NCI-H1436 treated with DMSO at 0.1 percent for 48 hours (cell line): Measurements from ENCODE around the gene PKP2.

ENCODE experiments used
- DNase-seq: peaks from one replicate; lab custom pipeline; 2025; lab: John Stamatoyannopoulos, UW

Gene PKP2

DNA sequence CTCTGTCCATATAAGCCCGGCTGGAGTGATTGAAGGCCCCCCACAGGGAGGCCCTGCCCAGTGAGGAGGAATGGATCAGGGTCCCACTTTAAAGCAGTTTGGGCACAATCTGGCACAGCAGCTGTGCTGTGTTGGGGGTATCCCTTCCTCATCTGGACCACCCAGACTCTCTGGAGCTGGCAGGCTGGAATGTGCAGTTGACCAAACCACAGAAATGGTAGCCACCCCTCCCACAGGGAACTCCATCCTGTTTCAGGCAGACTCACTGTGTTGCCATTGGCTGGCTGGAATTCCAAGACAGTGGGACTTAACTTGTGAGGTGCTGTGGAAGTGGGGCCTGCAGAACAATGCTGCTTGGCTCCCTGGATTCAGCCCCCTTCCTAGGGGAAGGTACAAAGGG is 87.4 kb downstream of the PKP2 start:
- no peak for DNase-seq

- no peak for DNase-seq
These were observed 92.3 kb downstream of the PKP2 start for GRCh38 chr12:32804301-32804700.

DNA sequence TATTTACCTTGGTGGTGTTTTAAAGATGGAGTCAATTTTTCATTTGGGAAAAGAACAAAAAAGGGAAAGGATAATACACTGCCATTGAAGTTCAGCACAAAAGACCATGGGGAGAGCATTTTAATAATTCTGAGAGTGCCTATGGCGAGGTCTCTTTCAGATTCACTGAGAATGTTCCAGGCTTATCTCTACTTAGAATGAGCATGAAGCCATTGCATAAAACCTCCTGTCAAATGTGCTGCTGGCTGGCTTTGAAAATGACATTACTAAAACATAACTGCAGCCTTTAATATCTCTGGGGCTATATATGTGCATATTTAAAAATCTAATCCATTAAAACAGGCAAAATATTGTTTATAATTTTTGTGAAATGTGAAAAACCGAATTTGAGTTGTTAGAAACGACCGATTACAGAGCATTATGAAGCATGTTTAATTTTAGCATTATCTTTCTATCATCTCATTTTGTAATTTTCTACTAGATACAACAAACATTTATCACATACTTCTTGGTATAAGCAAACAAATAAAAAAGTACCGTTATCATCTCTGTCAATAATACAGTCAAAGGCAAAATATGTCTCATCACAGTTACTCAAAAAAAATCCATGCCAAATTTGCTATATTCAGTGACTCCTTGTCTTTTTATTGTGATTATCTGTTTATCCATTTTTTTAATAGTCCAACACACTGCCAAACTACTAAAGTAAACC is 95.2 kb downstream of the PKP2 start:
- DNase-seq, result no peak

GRCh38 chr12:32794281-32794680 is 102.3 kb downstream of the PKP2 start:
- no peak for DNase-seq

DNA sequence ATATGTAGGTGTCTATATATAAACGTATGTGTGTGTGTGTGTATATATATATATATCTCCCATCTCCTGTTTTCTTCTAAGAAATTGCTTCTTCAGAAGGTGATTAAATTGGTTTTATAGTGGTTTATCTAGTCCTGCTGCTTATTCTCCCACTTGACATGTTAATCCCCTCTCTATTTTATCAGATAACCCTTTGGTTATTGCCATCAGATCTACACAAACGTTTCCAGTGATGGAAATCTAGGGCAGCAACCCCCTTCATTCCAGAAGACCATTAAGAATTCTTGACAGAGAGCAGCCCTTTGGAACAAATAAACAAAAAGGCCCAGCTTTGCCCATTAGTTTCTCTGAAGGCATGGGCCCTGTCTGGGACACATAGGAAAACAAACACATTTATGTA is 106.7 kb downstream of the PKP2 start:
- no peak for DNase-seq

GRCh38 chr12:32789446-32789845 is 107.1 kb downstream of the PKP2 start:
- no peak for DNase-seq

GRCh38 chr12:32788405-32788804 is 108.2 kb downstream of the PKP2 start:
- no peak for DNase-seq

- DNase-seq, result no peak
These were observed 111.0 kb downstream of the PKP2 start for GRCh38 chr12:32785557-32785956.

DNA sequence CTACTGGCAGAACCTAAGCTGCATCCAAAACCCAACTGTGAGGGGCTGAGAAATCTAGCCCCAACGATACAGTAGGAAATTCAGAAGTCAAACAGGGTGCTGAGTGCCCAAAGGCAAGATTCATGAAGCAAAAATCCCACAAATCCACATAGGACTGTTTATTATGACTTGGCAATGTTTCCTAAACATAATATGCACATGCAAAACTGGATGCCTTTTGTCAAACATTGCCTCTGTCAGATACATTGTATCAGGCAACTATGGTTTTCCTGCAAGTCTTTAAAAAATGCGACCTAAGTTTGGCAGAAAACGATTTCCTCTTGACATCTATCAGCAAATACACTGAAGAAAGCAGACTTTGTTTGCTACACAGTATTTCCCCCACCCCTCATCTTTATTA is 113.5 kb downstream of the PKP2 start:
- no peak for DNase-seq

- no peak for DNase-seq
These were observed 116.5 kb downstream of the PKP2 start for GRCh38 chr12:32780071-32780470.

GRCh38 chr12:32777691-32778175 is 118.8 kb downstream of the PKP2 start:
- no peak for DNase-seq

DNA sequence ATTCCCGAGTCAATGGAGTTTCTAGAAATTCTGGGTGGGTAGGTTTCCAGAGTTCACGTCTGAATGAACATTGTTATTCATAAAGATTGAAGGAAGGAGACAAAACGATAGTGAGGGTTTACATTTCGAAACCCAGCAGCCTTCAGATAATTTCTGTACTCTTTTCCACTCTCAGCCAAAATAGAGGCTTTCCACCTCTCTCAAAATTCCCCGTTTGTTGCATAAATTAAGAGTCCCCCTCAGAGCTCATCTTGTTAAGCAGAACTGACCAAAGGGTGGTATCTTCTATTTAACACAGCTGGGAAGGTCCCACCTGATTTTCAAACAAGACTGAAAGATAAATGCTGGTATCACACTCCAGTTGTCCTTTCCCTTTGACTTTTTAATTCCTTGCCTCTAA is 119.4 kb downstream of the PKP2 start:
- DNase-seq, result no peak

GRCh38 chr12:32776258-32776657 is 120.3 kb downstream of the PKP2 start:
- DNase-seq, result no peak

DNA sequence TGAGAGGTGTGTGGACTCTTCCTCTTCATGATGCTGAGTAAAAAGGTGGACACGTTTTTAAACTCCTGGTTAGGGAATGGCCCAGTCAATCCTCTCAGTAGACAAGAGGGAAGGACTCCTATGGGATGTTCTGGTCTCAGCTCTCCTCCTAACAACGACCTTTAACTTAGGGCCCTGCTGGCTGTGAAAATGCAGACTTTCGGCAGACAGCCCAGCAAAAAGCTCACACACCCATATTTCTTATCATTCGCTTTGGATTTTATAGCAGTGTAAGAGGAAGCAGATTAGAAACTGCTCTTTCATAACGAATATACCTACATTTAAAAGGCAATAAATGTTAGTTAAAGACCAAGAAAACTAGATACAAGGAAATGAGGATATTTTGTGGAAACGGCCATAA is 122.9 kb downstream of the PKP2 start:
- DNase-seq, result no peak

DNA sequence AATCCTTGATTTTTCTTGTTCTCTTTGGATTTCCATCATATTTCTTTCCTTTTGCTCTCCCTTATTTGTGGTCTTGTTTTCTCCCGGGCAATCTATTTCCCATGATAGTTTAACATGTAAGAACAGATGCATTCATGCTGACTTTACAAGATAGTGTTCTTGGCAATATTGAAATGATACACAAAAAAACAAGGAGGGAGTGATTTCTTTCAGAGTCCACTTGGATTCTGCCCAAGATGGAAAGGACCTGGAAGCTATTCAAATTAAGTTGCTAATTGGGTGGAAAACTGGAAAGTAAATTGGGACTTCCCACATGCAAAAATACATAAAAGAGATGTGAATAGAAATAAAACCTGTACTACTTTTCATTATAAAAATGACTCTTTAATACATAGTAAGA is 126.4 kb downstream of the PKP2 start:
- no peak for DNase-seq

GRCh38 chr12:32768518-32768917 is 128.1 kb downstream of the PKP2 start:
- DNase-seq, result no peak

- no peak for DNase-seq
These were observed 130.7 kb downstream of the PKP2 start for GRCh38 chr12:32765906-32766305.

DNA sequence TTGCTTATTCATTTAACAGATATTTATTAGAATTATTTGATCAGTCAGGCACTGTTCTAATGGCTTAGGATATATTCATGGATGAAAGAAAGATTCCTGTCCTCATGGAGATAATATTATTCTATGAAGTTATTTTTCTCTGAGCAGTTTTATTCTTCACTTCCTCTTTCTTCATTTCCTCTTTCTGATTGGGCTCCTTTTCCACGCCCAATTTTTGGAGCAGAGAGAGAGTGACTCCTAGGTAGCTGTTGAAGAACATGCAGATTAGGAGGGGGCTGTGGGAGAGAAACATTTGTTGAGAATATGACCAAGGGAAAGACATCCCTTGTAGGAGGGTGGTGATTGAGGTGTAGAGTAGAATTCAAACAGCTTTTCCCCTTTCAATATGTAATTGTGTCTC is 134.9 kb downstream of the PKP2 start:
- no peak for DNase-seq

GRCh38 chr12:32757157-32757556 is 139.4 kb downstream of the PKP2 start:
- DNase-seq, result no peak

GRCh38 chr12:32756476-32757066 is 140.0 kb downstream of the PKP2 start:
- no peak for DNase-seq

DNA sequence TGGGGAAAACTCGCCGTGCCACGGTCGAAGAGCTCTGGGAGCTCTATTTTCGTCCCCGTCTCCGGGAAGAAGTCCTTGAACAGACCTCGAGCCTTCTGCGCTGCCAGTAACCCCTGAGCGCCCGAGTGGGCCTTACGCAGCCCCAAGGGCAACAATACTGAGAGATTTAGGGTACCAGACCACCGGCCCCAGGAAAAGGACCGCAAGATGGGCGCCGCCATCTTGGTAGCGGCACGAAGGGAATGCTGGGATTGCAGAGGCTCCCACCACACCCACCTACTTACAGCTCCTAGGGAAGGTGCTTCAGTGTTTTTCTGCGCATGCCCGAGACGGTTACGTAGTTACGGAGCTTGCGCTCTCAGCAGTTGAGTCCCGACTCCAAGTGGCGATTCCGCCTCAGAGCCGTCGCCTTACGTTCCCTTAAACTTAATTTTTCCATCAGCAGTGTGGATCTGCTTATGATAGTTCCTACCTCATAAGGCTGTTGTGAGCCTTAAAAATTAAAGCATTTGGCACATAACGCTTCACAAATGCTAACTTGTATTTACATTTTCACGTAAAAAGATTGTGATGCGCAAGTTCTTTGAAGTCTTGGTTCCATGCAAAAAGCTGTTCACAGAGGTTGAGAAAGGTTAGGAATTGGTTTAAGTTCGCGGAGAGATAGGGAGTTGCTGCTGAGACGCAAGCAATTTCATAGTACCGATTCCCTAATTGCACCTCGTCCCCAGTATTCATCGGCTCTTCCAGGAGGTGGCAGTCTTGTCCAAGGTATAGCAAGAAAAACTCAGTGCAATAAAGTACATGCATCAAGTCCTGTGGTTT is 140.7 kb downstream of the PKP2 start, which contains the start of gene YARS2:
YARS2 (minus strand) TSS at position 244 of the 822 bp plus-strand sequence; CDS start at position 221, 23 bp downstream.
- peak; percentile 90 for DNase-seq

- DNase-seq, result no peak
These were observed 141.4 kb downstream of the PKP2 start for GRCh38 chr12:32755051-32755653.
